GM11168 (cell line): ENCODE results near the gene SIGLEC9.

Experiments used
- in situ Hi-C: fragments of 300-500 bp; cut with MboI; formaldehyde crosslinking; loops from one replicate; pipeline ENCODE4 v1.12.0; 2022; ENCODE audit warnings: low sequenced_read_pairs; ENCODE audit not compliant: unreplicated experiment

The SIGLEC9 gene

GRCh38 chr19:51121257-51121656 lies 3.4 kb upstream of the SIGLEC9 start:
- in situ Hi-C loops, result no loop called here

- in situ Hi-C loops, result no loop called here
Measured at GRCh38 chr19:51122112-51122981, 2.4 kb upstream of the SIGLEC9 start.

GRCh38 chr19:51123381-51123800 lies 1.3 kb upstream of the SIGLEC9 start:
- in situ Hi-C loops, result no loop called here

GRCh38 chr19:51123802-51124201 lies 904 bp upstream of the SIGLEC9 start:
- in situ Hi-C loops, result no loop called here

- in situ Hi-C loops, result no loop called here
Measured at GRCh38 chr19:51124216-51124615, 490 bp upstream of the SIGLEC9 start.

GRCh38 chr19:51125421-51126075 lies 842 bp downstream of the SIGLEC9 start:
- in situ Hi-C loops, result no loop called here

GRCh38 chr19:51127032-51127431 lies 2.3 kb downstream of the SIGLEC9 start:
- in situ Hi-C loops, result no loop called here

- in situ Hi-C loops, result no loop called here
Measured at GRCh38 chr19:51127755-51128154, 3.0 kb downstream of the SIGLEC9 start.

GRCh38 chr19:51128227-51128626 lies 3.5 kb downstream of the SIGLEC9 start:
- in situ Hi-C loops, result no loop called here

GRCh38 chr19:51129716-51130115 lies 5.0 kb downstream of the SIGLEC9 start:
- in situ Hi-C loops, result no loop called here

GRCh38 chr19:51131780-51132680 lies 7.3 kb downstream of the SIGLEC9 start:
- in situ Hi-C loops, result no loop called here

GRCh38 chr19:51135004-51135403 lies 10.3 kb downstream of the SIGLEC9 start:
- in situ Hi-C loops, result no loop called here

GRCh38 chr19:51135986-51136762 lies 11.5 kb downstream of the SIGLEC9 start:
- in situ Hi-C loops, result no loop called here

GRCh38 chr19:51136851-51137551 lies 12.3 kb downstream of the SIGLEC9 start:
- in situ Hi-C loops, result no loop called here

GRCh38 chr19:51137792-51138425 lies 13.2 kb downstream of the SIGLEC9 start:
- in situ Hi-C loops, result no loop called here

- in situ Hi-C loops, result no loop called here
Measured at GRCh38 chr19:51138549-51138979, 13.9 kb downstream of the SIGLEC9 start.

GRCh38 chr19:51139299-51140014 lies 14.8 kb downstream of the SIGLEC9 start:
- in situ Hi-C loops, result no loop called here

GRCh38 chr19:51140441-51140840 lies 15.7 kb downstream of the SIGLEC9 start:
- in situ Hi-C loops, result no loop called here
